Neuronal stem cell (in vitro differentiated cells): ENCODE results near the gene JPH4.

Experiments
- DNase-seq: peaks from one replicate; pipeline ENCODE4 v3.0.0-alpha.2; 2013; ENCODE audit warnings: low spot score
- H2AFZ ChIP-seq: one replicate; pipeline ENCODE4 v1.6.1; 2013; ENCODE audit warnings: mild to moderate bottlenecking, low read length, inconsistent platforms
- H2AK5ac ChIP-seq: 2 replicates; pipeline ENCODE4 v1.6.1; 2013; ENCODE audit warnings: low read depth, mild to moderate bottlenecking, inconsistent platforms, low read length, moderate library complexity, mixed read lengths
- H2BK120ac ChIP-seq: 2 replicates; pipeline ENCODE4 v1.6.1; 2013; ENCODE audit warnings: low read depth, mild to moderate bottlenecking, inconsistent platforms, low read length, moderate library complexity, mixed read lengths
- H2BK12ac ChIP-seq: one replicate; pipeline ENCODE4 v1.6.1; 2013; ENCODE audit warnings: low read length, inconsistent platforms
- H2BK15ac ChIP-seq: 2 replicates; pipeline ENCODE4 v1.6.1; 2013; ENCODE audit warnings: mild to moderate bottlenecking, low read length, inconsistent platforms, mixed read lengths
- H2BK5ac ChIP-seq: one replicate; pipeline ENCODE4 v1.6.1; 2013; ENCODE audit warnings: inconsistent platforms, mild to moderate bottlenecking, low read length, moderate library complexity
- H3K14ac ChIP-seq: one replicate; pipeline ENCODE4 v1.6.1; 2013; ENCODE audit warnings: low read length, inconsistent platforms
- H3K18ac ChIP-seq: 2 replicates; pipeline ENCODE4 v1.6.1; 2013; ENCODE audit warnings: low read length, inconsistent platforms
- H3K23ac ChIP-seq: 2 replicates; pipeline ENCODE4 v1.6.1; 2013; ENCODE audit warnings: low read depth, mild to moderate bottlenecking, mixed read lengths, low read length, inconsistent platforms; ENCODE audit not compliant: poor library complexity
- H3K27ac ChIP-seq: replicated peaks from 3 replicates; pipeline ENCODE4 v1.5.1; 2013; ENCODE audit warnings: low read length, inconsistent platforms
- H3K27me3 ChIP-seq, 3 experiments: 2 replicates each; pipeline ENCODE4 v1.6.1; 2013; ENCODE audit warnings: low read length in 3 of 3, mild to moderate bottlenecking in 2 of 3, inconsistent platforms in 1 of 3, low read depth in 1 of 3, mixed read lengths in 1 of 3, moderate library complexity in 1 of 3; ENCODE audit not compliant: control insufficient read depth in 3 of 3, insufficient read depth in 3 of 3
- H3K36me3 ChIP-seq, 2 donors: replicated peaks in 1 of 2; 2 replicates each; pipeline ENCODE4 v1.6.1; 2013; ENCODE audit warnings: low read length in 2 of 2; ENCODE audit not compliant: control insufficient read depth in 2 of 2, insufficient read depth in 2 of 2
- H3K4ac ChIP-seq: 2 replicates; pipeline ENCODE4 v1.6.1; 2013; ENCODE audit warnings: inconsistent platforms, mild to moderate bottlenecking, low read length, moderate library complexity
- H3K4me1 ChIP-seq, 2 donors: 1 replicate in 1 of 2; 2 replicates in 1 of 2; pipeline ENCODE4 v1.6.1; 2013; ENCODE audit warnings: low read length in 2 of 2, low read depth in 1 of 2; ENCODE audit not compliant: control insufficient read depth in 2 of 2, insufficient read depth in 1 of 2
- H3K4me2 ChIP-seq: one replicate; pipeline ENCODE4 v1.6.1; 2013; ENCODE audit warnings: mild to moderate bottlenecking, low read length, inconsistent platforms; ENCODE audit not compliant: insufficient read depth, poor library complexity, severe bottlenecking
- H3K4me3 ChIP-seq, 2 donors: 2 replicates each; pipeline ENCODE4 v1.5.1; 2013; ENCODE audit warnings: low read length in 2 of 2, mild to moderate bottlenecking in 2 of 2, inconsistent platforms in 1 of 2, moderate library complexity in 1 of 2
- H3K79me1 ChIP-seq: one replicate; pipeline ENCODE4 v1.6.1; 2013; ENCODE audit warnings: low read depth, mild to moderate bottlenecking, inconsistent platforms, low read length, moderate library complexity
- H3K9ac ChIP-seq: one replicate; pipeline ENCODE4 v1.6.1; 2013; ENCODE audit warnings: mild to moderate bottlenecking, low read depth, low read length, inconsistent platforms; ENCODE audit not compliant: poor library complexity
- H3K9me3 ChIP-seq, 2 donors: replicated peaks in 1 of 2; 2 replicates each; pipeline versions ENCODE3 to v1.6.1; 2013; ENCODE audit warnings: low read length in 2 of 2, mild to moderate bottlenecking in 2 of 2, inconsistent platforms in 1 of 2, low read depth in 1 of 2, mixed read lengths in 1 of 2, moderate library complexity in 1 of 2; ENCODE audit not compliant: control insufficient read depth in 2 of 2, insufficient read depth in 1 of 2
- H4K8ac ChIP-seq: one replicate; pipeline ENCODE4 v1.6.1; 2013; ENCODE audit warnings: low read depth, mild to moderate bottlenecking, inconsistent platforms, low read length, moderate library complexity
- H4K91ac ChIP-seq: one replicate; pipeline ENCODE4 v1.6.1; 2013; ENCODE audit warnings: low read length, low read depth, mild to moderate bottlenecking, inconsistent platforms; ENCODE audit not compliant: poor library complexity
- WGBS, 2 donors: extraction: QIAGEN DNeasy Blood & Tissue Kit; methylation state at CpG; one replicate each; pipeline ENCODE4 v1.1.7; 2013; ENCODE audit warnings: missing lambda C conversion rate in 2 of 2, mixed read lengths in 1 of 2; ENCODE audit not compliant: insufficient read length in 2 of 2, insufficient replicate concordance in 1 of 2; ENCODE audit errors: extremely low coverage in 2 of 2; 5-methylcytosine and 5-hydroxymethylcytosine counted together

JPH4 gene

DNA sequence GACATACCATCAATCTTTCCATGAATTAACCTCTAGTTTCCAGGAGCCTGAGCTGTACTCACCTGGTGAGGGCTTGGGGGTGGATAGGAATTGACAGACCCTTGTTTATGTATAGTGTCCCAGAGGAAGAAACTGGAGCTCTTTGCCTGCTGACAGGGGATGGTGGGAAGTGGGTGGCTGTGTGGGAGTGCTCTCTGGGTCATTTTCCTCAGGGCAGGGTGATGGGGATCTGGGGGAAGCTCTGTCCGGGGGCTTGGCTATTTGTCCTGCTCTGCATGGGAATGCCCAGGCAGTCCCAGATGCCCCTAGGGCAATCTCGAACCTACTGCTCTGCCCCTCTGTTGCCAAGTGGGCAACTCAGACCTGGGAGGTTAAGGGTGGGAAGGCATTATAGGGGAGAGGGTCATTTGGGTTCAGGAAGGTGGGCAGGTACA is 35.8 kb upstream of the JPH4 start:
- Histone ChIP-seq H2BK120ac (no peak overlapping the region), H2BK5ac (no peak overlapping the region), H3K23ac (no peak overlapping the region), H2BK15ac (no peak overlapping the region), H3K18ac (no peak overlapping the region), H3K79me1 (no peaks in the 10 kb centered on the region), H3K4me1 (no peaks in the 10 kb centered on the region), H3K36me3 (no peaks in the 10 kb centered on the region), H3K27me3 (peaks cover 0 to 7% (median 0%) of the 10 kb centered on the region in 3 experiments), H3K14ac (no peak overlapping the region), H2AK5ac (no peak overlapping the region), H3K9ac (no peak overlapping the region), H4K91ac (no peak overlapping the region), H2BK12ac (no peak overlapping the region), H3K27ac (no peak overlapping the region), H3K9me3 (peaks cover 0 to 2% of the 10 kb centered on the region in 2 donors), H3K4me3 (no peak overlapping the region), H2AFZ (no peak overlapping the region), H4K8ac (no peak overlapping the region), H3K4ac (no peak overlapping the region), H3K4me2 (no peak overlapping the region)
- DNase-seq: no peak
- WGBS, 2 donors: no CpG with 5 or more reads among the region's 2 CpGs

DNA sequence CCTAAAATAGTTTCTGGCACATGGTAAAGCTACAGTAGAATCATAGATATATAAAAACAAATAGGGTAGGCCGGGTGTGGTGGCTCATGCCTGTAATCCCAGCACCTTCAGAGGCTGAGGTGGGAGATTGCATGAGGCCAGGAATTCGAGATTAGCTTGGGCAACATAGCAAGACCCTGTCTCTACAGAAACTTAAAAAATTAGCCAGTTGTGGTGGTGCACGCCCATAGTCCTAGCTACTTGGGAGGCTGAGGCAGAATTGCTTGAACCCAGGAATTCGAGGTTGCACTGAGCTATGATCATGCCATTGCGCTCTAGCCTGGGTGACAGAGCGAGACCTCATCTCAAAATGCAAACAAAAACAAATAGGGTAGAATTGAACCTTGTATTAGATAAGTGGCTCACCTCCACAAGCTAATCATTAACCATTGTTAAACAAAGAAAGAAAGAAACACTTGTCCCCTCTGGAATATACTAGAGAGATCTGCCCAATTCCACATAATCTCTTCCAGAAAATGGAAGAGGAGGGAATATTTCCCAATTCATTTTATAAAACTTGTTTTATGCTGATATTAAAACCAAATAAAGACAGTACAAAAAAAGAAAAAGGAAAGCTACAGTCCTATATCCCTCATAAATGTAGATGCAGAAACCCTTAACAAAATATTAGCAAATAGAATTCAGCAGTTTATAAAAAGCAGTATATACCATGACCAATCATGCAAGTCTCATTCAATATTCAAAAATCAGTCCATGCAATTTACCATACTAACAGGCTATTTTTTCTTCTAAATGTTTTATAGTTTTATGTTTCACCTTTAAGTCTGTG is 34.9 kb upstream of the JPH4 start:
- H2BK5ac ChIP-seq: no peak overlapping the region
- H3K27ac ChIP-seq: no peak overlapping the region
- H2AFZ ChIP-seq: no peak overlapping the region
- H3K4ac ChIP-seq: no peak overlapping the region
- no peaks in the 10 kb centered on the region for H3K79me1 ChIP-seq
- no peak overlapping the region for H3K4me3 ChIP-seq
- no peaks in the 10 kb centered on the region for H3K36me3 ChIP-seq
- no peak overlapping the region for H2AK5ac ChIP-seq
- peaks cover 0 to 2% of the 10 kb centered on the region in 2 donors for H3K9me3 ChIP-seq
- H3K27me3 ChIP-seq: peaks cover 0 to 7% (median 0%) of the 10 kb centered on the region in 3 experiments
- H2BK120ac ChIP-seq: no peak overlapping the region
- WGBS, 2 donors: no CpG with 5 or more reads among the region's 6 CpGs
- no peak overlapping the region for H2BK15ac ChIP-seq
- H4K91ac ChIP-seq: no peak overlapping the region
- no peak overlapping the region for H3K9ac ChIP-seq
- H3K4me2 ChIP-seq: no peak overlapping the region
- no peak overlapping the region for H2BK12ac ChIP-seq
- no peaks in the 10 kb centered on the region for H3K4me1 ChIP-seq
- H3K23ac ChIP-seq: no peak overlapping the region
- no peak overlapping the region for H3K18ac ChIP-seq
- DNase-seq: no peak
- no peak overlapping the region for H3K14ac ChIP-seq
- no peak overlapping the region for H4K8ac ChIP-seq

DNA sequence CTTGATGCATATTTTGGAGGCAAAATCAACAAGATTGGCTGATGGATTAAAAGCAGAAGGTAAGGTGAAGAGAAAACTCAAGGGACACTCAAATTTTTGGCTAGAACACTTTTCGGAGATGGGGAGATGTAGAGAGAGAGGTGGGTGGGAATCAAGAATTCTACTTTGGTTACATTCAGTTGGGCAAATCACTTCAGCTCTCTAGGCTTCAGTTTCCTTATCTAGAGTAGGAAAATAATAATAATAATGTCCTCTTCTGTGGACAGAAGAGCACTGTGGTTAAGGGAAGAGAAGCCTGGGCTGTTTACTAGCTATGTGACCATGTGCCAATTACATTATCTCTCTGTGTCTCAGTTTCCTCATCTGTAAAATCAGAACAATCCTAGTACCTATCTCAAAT is 34.2 kb upstream of the JPH4 start:
- Histone ChIP-seq H2BK12ac (no peak overlapping the region), H2BK5ac (no peak overlapping the region), H3K4ac (no peak overlapping the region), H2BK120ac (no peak overlapping the region), H3K18ac (no peak overlapping the region), H3K79me1 (no peaks in the 10 kb centered on the region), H2AK5ac (no peak overlapping the region), H3K27ac (no peak overlapping the region), H3K9me3 (peaks cover 0 to 2% of the 10 kb centered on the region in 2 donors), H3K4me1 (no peaks in the 10 kb centered on the region), H3K9ac (no peak overlapping the region), H3K23ac (no peak overlapping the region), H4K91ac (no peak overlapping the region), H2BK15ac (no peak overlapping the region), H3K27me3 (peaks cover 0 to 7% (median 0%) of the 10 kb centered on the region in 3 experiments), H3K36me3 (no peaks in the 10 kb centered on the region), H4K8ac (no peak overlapping the region), H3K4me3 (no peak overlapping the region), H2AFZ (no peak overlapping the region), H3K14ac (no peak overlapping the region), H3K4me2 (no peak overlapping the region)
- no CpG with 5 or more reads among the region's 1 CpG for WGBS, 2 donors
- DNase-seq: no peak

DNA sequence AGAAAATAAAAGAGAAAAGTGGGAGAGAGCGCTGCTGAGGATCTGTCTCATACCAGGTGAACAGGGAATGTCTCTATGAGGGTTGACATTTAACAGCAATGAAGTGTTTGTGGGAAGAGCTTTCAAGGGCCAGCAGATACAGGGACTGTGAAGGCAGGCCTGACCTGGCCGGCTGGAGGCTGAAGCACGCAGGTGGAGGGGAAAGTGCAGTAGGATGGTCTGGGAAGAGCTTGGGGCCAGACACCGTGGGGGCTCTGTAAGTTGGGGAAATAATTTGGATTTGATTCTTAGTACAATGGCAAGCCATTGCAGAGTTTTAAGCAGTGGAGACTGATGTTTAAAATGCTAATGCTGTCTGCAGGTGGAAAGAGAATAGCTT is 33.8 kb upstream of the JPH4 start:
- no peak overlapping the region for H2BK12ac ChIP-seq
- no peak overlapping the region for H2BK5ac ChIP-seq
- no peak overlapping the region for H3K9ac ChIP-seq
- H3K4ac ChIP-seq: no peak overlapping the region
- no peak overlapping the region for H3K18ac ChIP-seq
- H2BK120ac ChIP-seq: no peak overlapping the region
- H3K4me3 ChIP-seq: no peak overlapping the region
- no peak overlapping the region for H4K91ac ChIP-seq
- H3K4me2 ChIP-seq: no peak overlapping the region
- H3K27me3 ChIP-seq: peaks cover 0 to 7% (median 0%) of the 10 kb centered on the region in 3 experiments
- peaks cover 0 to 2% of the 10 kb centered on the region in 2 donors for H3K9me3 ChIP-seq
- H2BK15ac ChIP-seq: no peak overlapping the region
- H3K79me1 ChIP-seq: no peaks in the 10 kb centered on the region
- DNase-seq: no peak
- no peak overlapping the region for H4K8ac ChIP-seq
- H2AK5ac ChIP-seq: no peak overlapping the region
- no peak overlapping the region for H3K27ac ChIP-seq
- WGBS, 2 donors: no CpG with 5 or more reads among the region's 4 CpGs
- no peaks in the 10 kb centered on the region for H3K36me3 ChIP-seq
- no peaks in the 10 kb centered on the region for H3K4me1 ChIP-seq
- H2AFZ ChIP-seq: no peak overlapping the region
- no peak overlapping the region for H3K14ac ChIP-seq
- no peak overlapping the region for H3K23ac ChIP-seq
